UCSD-AML1 (cell line): ENCODE measurements around the gene C1QTNF1.

Source experiments
- DNase-seq: peaks from one replicate; lab custom pipeline; 2025; ENCODE audit not compliant: unreplicated experiment; lab: John Stamatoyannopoulos, UW

The C1QTNF1 gene

GRCh38 chr17:78992542-78993212 is 31.3 kb upstream of the C1QTNF1 start:
- no peak for DNase-seq

- peak; percentile 29 for DNase-seq
Observed at GRCh38 chr17:78993241-78993956, 30.6 kb upstream of the C1QTNF1 start.

- DNase-seq = no peak
Observed at GRCh38 chr17:78993981-78994671, 29.8 kb upstream of the C1QTNF1 start.

- no peak for DNase-seq
Observed at GRCh38 chr17:78995022-78995760, 28.8 kb upstream of the C1QTNF1 start.

- DNase-seq = no peak
Observed at GRCh38 chr17:78995761-78996451, 28.1 kb upstream of the C1QTNF1 start.

- DNase-seq = no peak
Observed at GRCh38 chr17:78996781-78997201, 27.2 kb upstream of the C1QTNF1 start.

- DNase-seq = no peak
Observed at GRCh38 chr17:78997231-78997741, 26.7 kb upstream of the C1QTNF1 start.

GRCh38 chr17:78997881-78998280 is 26.1 kb upstream of the C1QTNF1 start:
- no peak for DNase-seq

- DNase-seq = no peak
Observed at GRCh38 chr17:78998311-78999055, 25.5 kb upstream of the C1QTNF1 start.

GRCh38 chr17:78999056-78999768 is 24.8 kb upstream of the C1QTNF1 start:
- DNase-seq = no peak

- DNase-seq = no peak
Observed at GRCh38 chr17:78999947-79000395, 24.0 kb upstream of the C1QTNF1 start.

GRCh38 chr17:79000396-79001189 is 23.4 kb upstream of the C1QTNF1 start:
- no peak for DNase-seq

GRCh38 chr17:79001190-79002020 is 22.6 kb upstream of the C1QTNF1 start:
- no peak for DNase-seq

GRCh38 chr17:79002291-79002690 is 21.7 kb upstream of the C1QTNF1 start:
- no peak for DNase-seq

GRCh38 chr17:79002796-79003593 is 21.0 kb upstream of the C1QTNF1 start:
- no peak for DNase-seq

GRCh38 chr17:79003661-79004411 is 20.1 kb upstream of the C1QTNF1 start:
- no peak for DNase-seq
